ENCODE results near the gene PAPOLB.
"Not testable (repeated sequence)": the region's sequence is repeated elsewhere in the genome, so short reads cannot be mapped to it uniquely, and the experiment has no call there.

Gene PAPOLB

GRCh38 chr7:4861673-4862072 lies at the start of gene PAPOLB:
PAPOLB (minus strand) TSS chr7:4862030; CDS start chr7:4861810, 220 bp downstream.
- DNase-seq = no peak

- DNase-seq = no peak
Observed at GRCh38 chr7:4911111-4911828, 49.4 kb upstream of the PAPOLB start.

- no peak for DNase-seq
Observed at GRCh38 chr7:4906682-4907081, 44.9 kb upstream of the PAPOLB start.

- DNase-seq = no peak
Observed at GRCh38 chr7:4905171-4905570, 43.3 kb upstream of the PAPOLB start.

GRCh38 chr7:4904346-4904745 lies 42.5 kb upstream of the PAPOLB start:
- DNase-seq = no peak

GRCh38 chr7:4895766-4896165 lies 33.9 kb upstream of the PAPOLB start:
- DNase-seq = no peak

- DNase-seq = no peak
Observed at GRCh38 chr7:4894482-4894881, 32.7 kb upstream of the PAPOLB start.

GRCh38 chr7:4893929-4894475 lies 32.2 kb upstream of the PAPOLB start:
- no peak for DNase-seq

- not testable (repeated sequence) for DNase-seq
Observed at GRCh38 chr7:4893188-4893587, 31.4 kb upstream of the PAPOLB start.

- not testable (repeated sequence) for DNase-seq
Observed at GRCh38 chr7:4891522-4891921, 29.7 kb upstream of the PAPOLB start.

GRCh38 chr7:4889682-4890081 lies 27.9 kb upstream of the PAPOLB start:
- no peak for DNase-seq

- no peak for DNase-seq
Observed at GRCh38 chr7:4888161-4888560, 26.3 kb upstream of the PAPOLB start.

- no peak for DNase-seq
Observed at GRCh38 chr7:4886671-4887070, 24.8 kb upstream of the PAPOLB start.

- no peak for DNase-seq
Observed at GRCh38 chr7:4885317-4885807, 23.5 kb upstream of the PAPOLB start.

GRCh38 chr7:4884164-4884563 lies 22.3 kb upstream of the PAPOLB start:
- no peak for DNase-seq

GRCh38 chr7:4883372-4884144 lies 21.7 kb upstream of the PAPOLB start, which contains the start of gene RADIL:
RADIL (minus strand) TSS chr7:4883716; CDS start chr7:4878139, 5,577 bp downstream.
- DNase-seq = peak; percentile 67

GRCh38 chr7:4883033-4883371 lies 21.2 kb upstream of the PAPOLB start:
- DNase-seq = no peak

- DNase-seq = no peak
Observed at GRCh38 chr7:4882169-4883032, 20.6 kb upstream of the PAPOLB start.

GRCh38 chr7:4880218-4880617 lies 18.4 kb upstream of the PAPOLB start:
- DNase-seq = peak; percentile 19

- no peak for DNase-seq
Observed at GRCh38 chr7:4879396-4880081, 17.7 kb upstream of the PAPOLB start.

GRCh38 chr7:4878336-4879335 lies 16.8 kb upstream of the PAPOLB start:
- no peak for DNase-seq

Measured in NCI-H187 treated with DMSO at 0.1 percent for 48 hours (cell line).